HG02885 (cell line): ENCODE results near the gene FAM135A.

ENCODE experiments used
- ATAC-seq: cut with Tn5 transposase; IDR thresholded peaks from one replicate; pipeline ENCODE4 v1.9.1; 2021; ENCODE audit warnings: mild to moderate bottlenecking; ENCODE audit not compliant: unreplicated experiment, poor library complexity

Gene FAM135A

GRCh38 chr6:70413114-70413991, at the start of gene FAM135A:
Gene FAM135A, plus strand, starts transcription at chr6:70413508. Its CDS starts 14,835 bp downstream, at chr6:70428343.
- peak; percentile 88 for ATAC-seq

- ATAC-seq: no peak
These were observed 49.4 kb upstream of the FAM135A start for GRCh38 chr6:70363741-70364493.

GRCh38 chr6:70369332-70369950, 43.9 kb upstream of the FAM135A start:
- ATAC-seq: peak; percentile 81

- ATAC-seq: no peak
These were observed 42.8 kb upstream of the FAM135A start for GRCh38 chr6:70370496-70370895.

- ATAC-seq: peak; percentile 64
These were observed 41.7 kb upstream of the FAM135A start for GRCh38 chr6:70371454-70372105.

GRCh38 chr6:70375166-70375565, 38.1 kb upstream of the FAM135A start:
- ATAC-seq: no peak

GRCh38 chr6:70375882-70376281, 37.4 kb upstream of the FAM135A start:
- ATAC-seq: no peak

- no peak for ATAC-seq
These were observed 36.7 kb upstream of the FAM135A start for GRCh38 chr6:70376628-70377027.

GRCh38 chr6:70377372-70377771, 35.9 kb upstream of the FAM135A start:
- no peak for ATAC-seq

- no peak for ATAC-seq
These were observed 33.8 kb upstream of the FAM135A start for GRCh38 chr6:70379473-70380013.

- ATAC-seq: peak; percentile 100
These were observed 33.1 kb upstream of the FAM135A start for GRCh38 chr6:70380252-70380651.

GRCh38 chr6:70380771-70381416, 32.4 kb upstream of the FAM135A start:
- no peak for ATAC-seq

- no peak for ATAC-seq
These were observed 31.9 kb upstream of the FAM135A start for GRCh38 chr6:70381417-70381782.

- no peak for ATAC-seq
These were observed 27.4 kb upstream of the FAM135A start for GRCh38 chr6:70385901-70386300.

- peak; percentile 53 for ATAC-seq
These were observed 24.5 kb upstream of the FAM135A start for GRCh38 chr6:70388814-70389213.

- ATAC-seq: peak; percentile 72
These were observed 24.0 kb upstream of the FAM135A start for GRCh38 chr6:70389261-70389660.

GRCh38 chr6:70390067-70390466, 23.2 kb upstream of the FAM135A start:
- no peak for ATAC-seq

GRCh38 chr6:70391492-70391891, 21.8 kb upstream of the FAM135A start:
- no peak for ATAC-seq

- ATAC-seq: no peak
These were observed 18.6 kb upstream of the FAM135A start for GRCh38 chr6:70394518-70395300.
